Measurements from ENCODE around the gene NSL1. TPM values are rescaled to one million over a fixed set of nuclear protein-coding genes. Genes with fewer than 3 reads are reported as not detected.

The NSL1 gene
- total RNA-seq, 1 donor from 2014 or later, result 30.2 TPM

DNA sequence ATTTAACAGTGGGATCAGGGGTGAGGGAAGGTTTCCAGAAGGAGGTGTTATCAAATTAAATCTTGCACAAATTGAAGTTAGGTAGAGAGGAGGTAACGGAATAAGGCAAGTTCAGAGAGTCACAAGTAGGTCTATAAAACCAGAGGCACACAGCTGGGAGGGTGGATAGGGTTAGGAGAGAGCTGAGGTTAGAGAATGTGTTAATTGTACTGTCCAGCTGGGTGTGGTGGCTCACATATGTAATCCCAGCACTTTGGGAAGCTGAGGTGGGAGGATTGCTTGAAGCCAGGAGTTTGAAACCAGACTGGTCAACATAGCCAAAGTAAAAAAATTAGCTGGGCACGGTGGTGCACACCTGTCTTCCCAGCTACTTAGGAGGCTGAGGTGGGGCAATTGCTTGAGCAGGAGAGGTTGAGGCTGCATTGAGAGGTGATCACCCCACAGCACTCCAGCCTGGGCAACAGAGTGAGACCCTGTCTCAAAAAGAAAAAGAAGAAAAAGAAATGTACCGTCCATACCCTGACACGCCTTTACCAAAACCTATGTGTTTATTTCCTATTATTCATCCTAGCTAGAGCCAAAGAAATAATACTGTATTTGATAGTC, 35.7 kb upstream of the NSL1 start:
- Histone ChIP-seq H3K27ac (no peak overlapping the region), H3K36me3 (no peaks in the 10 kb centered on the region), H3K27me3 (no peaks in the 10 kb centered on the region), H3K9me3 (peaks cover 9% of the 10 kb centered on the region), H3K4me1 (no peaks in the 10 kb centered on the region), H3K4me3 (no peak overlapping the region)
- ATAC-seq, result no peak
- TF ChIP-seq, protein P1, sequence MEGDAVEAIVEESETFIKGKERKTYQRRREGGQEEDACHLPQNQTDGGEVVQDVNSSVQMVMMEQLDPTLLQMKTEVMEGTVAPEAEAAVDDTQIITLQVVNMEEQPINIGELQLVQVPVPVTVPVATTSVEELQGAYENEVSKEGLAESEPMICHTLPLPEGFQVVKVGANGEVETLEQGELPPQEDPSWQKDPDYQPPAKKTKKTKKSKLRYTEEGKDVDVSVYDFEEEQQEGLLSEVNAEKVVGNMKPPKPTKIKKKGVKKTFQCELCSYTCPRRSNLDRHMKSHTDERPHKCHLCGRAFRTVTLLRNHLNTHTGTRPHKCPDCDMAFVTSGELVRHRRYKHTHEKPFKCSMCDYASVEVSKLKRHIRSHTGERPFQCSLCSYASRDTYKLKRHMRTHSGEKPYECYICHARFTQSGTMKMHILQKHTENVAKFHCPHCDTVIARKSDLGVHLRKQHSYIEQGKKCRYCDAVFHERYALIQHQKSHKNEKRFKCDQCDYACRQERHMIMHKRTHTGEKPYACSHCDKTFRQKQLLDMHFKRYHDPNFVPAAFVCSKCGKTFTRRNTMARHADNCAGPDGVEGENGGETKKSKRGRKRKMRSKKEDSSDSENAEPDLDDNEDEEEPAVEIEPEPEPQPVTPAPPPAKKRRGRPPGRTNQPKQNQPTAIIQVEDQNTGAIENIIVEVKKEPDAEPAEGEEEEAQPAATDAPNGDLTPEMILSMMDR (IDR thresholded peaks at IDR 0.05), result no peak
- intact Hi-C loops (cut with DNase I), result no loop called here
- no peak for DNase-seq

GRCh38 chr1:212825798-212826452, 34.3 kb upstream of the NSL1 start:
- ATAC-seq (no peak), DNase-seq (no peak)
- Histone ChIP-seq H3K27me3 (no peaks in the 10 kb centered on the region), H3K9me3 (peaks cover 9% of the 10 kb centered on the region), H3K36me3 (no peaks in the 10 kb centered on the region), H3K4me3 (no peak overlapping the region), H3K27ac (no peak overlapping the region), H3K4me1 (no peaks in the 10 kb centered on the region)
- intact Hi-C loops (cut with DNase I), result no loop called here
- TF ChIP-seq, protein P1 (IDR thresholded peaks at IDR 0.05), result no peak

GRCh38 chr1:212824201-212824600, 32.6 kb upstream of the NSL1 start:
- ATAC-seq (peak; percentile 14), DNase-seq (no peak)
- intact Hi-C loops (cut with DNase I), result no loop called here
- no peak overlapping the region for H3K27ac ChIP-seq
- H3K9me3 ChIP-seq, result peaks cover 9% of the 10 kb centered on the region
- TF ChIP-seq, protein P1 (IDR thresholded peaks at IDR 0.05), result no peak
- H3K36me3 ChIP-seq, result no peaks in the 10 kb centered on the region
- H3K4me3 ChIP-seq, result no peak overlapping the region
- no peaks in the 10 kb centered on the region for H3K27me3 ChIP-seq
- H3K4me1 ChIP-seq, result peaks cover 5% of the 10 kb centered on the region

GRCh38 chr1:212822956-212823355, 31.4 kb upstream of the NSL1 start:
- peaks cover 5% of the 10 kb centered on the region for H3K4me1 ChIP-seq
- H3K9me3 ChIP-seq, result peaks cover 9% of the 10 kb centered on the region
- H3K4me3 ChIP-seq, result no peak overlapping the region
- H3K36me3 ChIP-seq, result no peaks in the 10 kb centered on the region
- ATAC-seq (no peak), DNase-seq (no peak)
- intact Hi-C loops (cut with DNase I), result no loop called here
- TF ChIP-seq, protein P1 (IDR thresholded peaks at IDR 0.05), result no peak
- H3K27ac ChIP-seq, result no peak overlapping the region
- H3K27me3 ChIP-seq, result no peaks in the 10 kb centered on the region

DNA sequence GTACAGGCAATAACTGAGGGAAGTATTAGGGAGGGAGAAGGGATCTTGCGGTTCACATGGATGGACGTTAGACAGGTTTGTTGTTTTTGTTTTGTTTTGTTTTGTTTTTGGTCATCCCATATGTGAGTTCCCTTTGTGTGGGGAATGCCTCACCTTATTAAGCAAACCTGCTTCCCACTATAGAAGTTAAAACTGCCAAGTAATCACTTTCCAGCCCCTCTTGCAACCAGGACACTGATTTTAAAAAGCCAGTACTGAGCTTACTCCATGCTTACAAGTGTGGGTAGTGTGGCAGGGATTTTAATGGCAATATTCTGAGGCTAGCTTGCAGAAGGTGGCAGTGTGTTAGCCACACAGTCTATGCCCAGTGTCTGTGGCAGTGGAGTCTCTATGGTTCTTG, 29.4 kb upstream of the NSL1 start:
- no peak overlapping the region for H3K4me3 ChIP-seq
- ATAC-seq, result no peak
- peaks cover 8% of the 10 kb centered on the region for H3K9me3 ChIP-seq
- DNase-seq, result no peak
- no peak overlapping the region for H3K27ac ChIP-seq
- peaks cover 5% of the 10 kb centered on the region for H3K4me1 ChIP-seq
- intact Hi-C loops (cut with DNase I), result no loop called here
- H3K36me3 ChIP-seq, result no peaks in the 10 kb centered on the region
- TF ChIP-seq, protein P1 (IDR thresholded peaks at IDR 0.05), result no peak
- H3K27me3 ChIP-seq, result no peaks in the 10 kb centered on the region

Data from upper lobe of right lung (tissue), 1 donor.